Stimulated activated CD8-positive, alpha-beta memory T cell treated with anti-CD3 and anti-CD28 coated beads, Interleukin-15, amount 100 ng/mL, for 48 hours (primary cell): ENCODE results near the gene NBL1.

Experiments used
- DNase-seq, 2 donors: peaks; one replicate each; pipeline ENCODE4 v3.0.0-alpha.2; 2020; ENCODE audit warnings: low read depth in 2 of 2

Gene NBL1, protein sequence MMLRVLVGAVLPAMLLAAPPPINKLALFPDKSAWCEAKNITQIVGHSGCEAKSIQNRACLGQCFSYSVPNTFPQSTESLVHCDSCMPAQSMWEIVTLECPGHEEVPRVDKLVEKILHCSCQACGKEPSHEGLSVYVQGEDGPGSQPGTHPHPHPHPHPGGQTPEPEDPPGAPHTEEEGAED

DNA sequence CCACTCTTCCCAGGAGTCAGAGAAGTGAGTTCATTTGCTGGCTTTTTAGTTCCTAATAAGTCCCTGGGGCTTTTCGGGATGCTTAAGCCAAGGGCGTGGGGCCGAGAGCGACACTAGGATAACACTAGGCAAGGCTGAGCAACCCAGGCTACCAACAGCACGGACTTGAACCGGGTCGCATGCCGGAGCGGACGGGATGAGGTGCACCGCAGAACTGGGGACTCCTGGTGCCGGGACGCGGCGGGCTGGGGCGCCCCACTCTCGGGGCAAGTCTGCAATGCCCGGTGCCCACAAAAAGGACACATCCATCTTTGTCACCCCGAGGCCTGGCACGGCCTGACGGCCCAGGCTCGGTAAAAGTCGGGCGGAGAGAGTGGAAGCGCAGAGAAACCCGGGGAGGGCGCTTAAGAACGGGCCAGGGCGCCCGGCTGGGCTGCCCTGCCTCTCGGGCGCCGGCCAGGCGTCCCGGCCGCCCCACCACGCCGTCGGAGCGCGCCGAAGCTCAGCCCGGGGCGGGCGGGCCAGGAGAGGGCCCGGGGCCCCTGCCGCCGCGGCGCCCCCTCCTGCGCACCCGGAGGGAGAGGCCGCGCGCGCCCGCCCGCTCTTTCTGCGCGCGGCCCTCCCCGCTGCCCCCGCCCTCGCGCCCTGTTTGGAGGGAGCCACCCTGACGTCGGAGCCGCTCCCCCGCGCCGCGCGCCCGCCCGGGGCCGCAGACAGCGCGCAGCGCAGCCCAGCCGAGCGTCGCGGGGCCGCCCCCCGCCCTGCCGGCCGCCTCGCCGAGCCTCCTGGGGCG is at the start of gene NBL1:
Gene NBL1, plus strand, starts transcription at position 710 of the 793 bp plus-strand sequence. CDS start 10,720 bp downstream, outside the sequence.
- DNase-seq: peak; percentile 62 to 65

DNA sequence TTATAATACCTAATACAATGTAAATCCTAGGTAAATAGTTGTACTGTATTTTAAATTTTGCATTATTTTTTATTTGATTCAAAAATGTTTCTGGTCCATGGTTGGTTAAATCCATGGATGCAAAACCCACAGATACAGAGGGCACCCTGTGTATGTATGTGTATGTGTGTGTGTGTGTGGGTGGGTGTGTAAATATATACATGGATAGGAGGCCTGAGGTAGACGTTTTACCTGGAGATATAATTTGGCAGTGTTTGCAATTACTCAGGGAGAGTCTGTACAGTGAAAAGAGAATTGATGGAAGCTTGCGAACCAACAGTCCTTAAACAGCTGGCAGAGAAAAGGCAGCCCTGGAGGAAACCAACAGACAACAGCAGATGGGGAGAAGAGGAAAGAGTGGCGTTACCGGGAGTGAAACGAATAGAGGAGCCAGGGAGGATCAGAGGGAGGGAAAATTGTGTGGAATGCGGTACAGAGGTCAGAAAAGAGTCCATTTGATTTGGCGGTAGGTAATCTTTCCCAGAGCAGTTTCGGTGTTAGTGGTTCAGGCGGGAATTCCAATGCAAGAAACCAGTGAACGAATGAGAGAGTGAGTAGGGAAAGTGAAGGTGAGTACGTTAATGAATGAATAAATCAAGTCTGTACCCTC is 47.9 kb upstream of the NBL1 start:
- no peak for DNase-seq

- peak; percentile 97 to 98 for DNase-seq
These were observed 47.2 kb upstream of the NBL1 start for GRCh38 chr1:19596714-19597495.

- DNase-seq: no peak
These were observed 46.4 kb upstream of the NBL1 start for GRCh38 chr1:19597496-19598309.

- DNase-seq: no peak
These were observed 44.3 kb upstream of the NBL1 start for GRCh38 chr1:19599810-19600209.

DNA sequence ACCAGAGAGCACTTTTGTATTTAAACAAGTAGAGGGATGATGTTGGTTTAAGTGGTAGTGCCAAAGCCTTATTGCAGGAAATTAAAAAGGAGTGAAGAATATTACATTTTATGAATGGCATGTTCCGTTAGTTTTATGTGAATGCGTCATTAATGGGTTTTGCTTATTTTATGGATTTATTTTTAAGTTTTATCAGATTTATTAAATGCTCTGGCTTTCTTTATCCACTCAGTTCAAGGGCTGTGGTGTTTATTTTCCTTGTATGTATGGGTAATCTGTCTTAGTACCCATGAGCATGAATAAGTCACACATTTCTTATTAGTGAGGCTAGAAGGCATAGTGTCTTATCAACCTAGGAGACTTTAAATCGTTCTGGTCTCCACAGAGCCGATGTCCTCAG is 41.6 kb upstream of the NBL1 start:
- DNase-seq: no peak

GRCh38 chr1:19605967-19606366 is 38.1 kb upstream of the NBL1 start:
- DNase-seq: no peak

- DNase-seq: peak in 1 of 2 donors; percentile 25
These were observed 37.1 kb upstream of the NBL1 start for GRCh38 chr1:19606817-19607642.

DNA sequence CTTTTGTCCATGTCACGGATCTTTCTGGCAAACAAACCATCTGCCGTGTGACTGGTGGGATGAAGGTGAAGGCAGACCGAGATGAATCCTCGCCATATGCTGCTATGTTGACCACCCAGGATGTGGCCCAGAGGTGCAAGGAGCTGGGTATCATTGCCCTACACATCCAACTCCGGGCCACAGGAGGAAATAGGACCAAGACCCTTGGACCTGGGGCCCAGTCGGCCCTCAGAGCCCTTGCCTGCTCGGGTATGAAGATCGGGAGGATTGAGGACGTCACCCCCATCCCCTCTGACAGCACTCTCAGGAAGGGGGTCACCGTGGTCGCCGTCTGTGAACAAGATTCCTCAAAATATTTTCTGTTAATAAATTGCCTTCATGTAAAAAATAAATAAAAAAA is 35.9 kb upstream of the NBL1 start:
- DNase-seq: no peak

GRCh38 chr1:19610282-19610981 is 33.7 kb upstream of the NBL1 start:
- DNase-seq: no peak

GRCh38 chr1:19612530-19612929 is 31.6 kb upstream of the NBL1 start:
- DNase-seq: no peak

- no peak for DNase-seq
These were observed 30.9 kb upstream of the NBL1 start for GRCh38 chr1:19613171-19613703.

DNA sequence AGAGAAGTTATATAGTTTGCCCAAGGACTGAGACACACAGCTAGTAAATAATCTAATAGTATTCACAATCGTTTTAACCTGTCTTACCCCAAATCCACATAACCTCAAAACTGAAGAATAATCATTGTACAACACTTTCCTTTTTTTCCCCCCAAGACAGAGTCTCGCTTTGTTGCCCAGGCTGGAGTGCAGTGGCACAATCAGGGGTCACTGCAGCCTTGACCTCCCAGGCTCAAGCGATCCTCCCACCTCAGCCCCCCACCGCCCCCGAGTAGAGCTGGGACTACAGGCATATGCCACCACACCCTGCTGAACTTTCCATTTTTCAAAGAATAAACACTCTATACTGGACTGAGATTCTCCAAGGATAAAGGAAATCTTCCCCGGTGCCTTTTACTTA is 28.7 kb upstream of the NBL1 start:
- DNase-seq: no peak

DNA sequence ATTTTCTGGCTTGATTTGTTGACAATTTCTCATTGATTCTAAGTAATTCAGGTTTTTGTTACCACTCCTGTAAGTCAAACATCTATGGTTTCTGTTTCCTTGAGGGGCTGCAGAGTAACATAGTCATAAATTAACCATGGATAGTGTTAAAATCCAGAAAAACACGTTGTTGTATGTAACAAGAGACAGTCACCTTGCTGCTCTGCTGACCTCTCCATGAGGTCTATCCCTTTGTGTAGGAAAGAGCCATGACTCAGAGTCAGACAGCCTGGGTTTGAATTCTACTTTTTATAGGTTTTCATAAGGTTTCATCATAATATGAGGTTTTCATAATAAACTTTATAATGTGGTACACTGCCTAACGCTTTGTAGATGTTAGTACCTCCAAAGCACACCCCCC is 27.6 kb upstream of the NBL1 start:
- DNase-seq: no peak

- no peak for DNase-seq
These were observed 26.7 kb upstream of the NBL1 start for GRCh38 chr1:19617376-19617775.

DNA sequence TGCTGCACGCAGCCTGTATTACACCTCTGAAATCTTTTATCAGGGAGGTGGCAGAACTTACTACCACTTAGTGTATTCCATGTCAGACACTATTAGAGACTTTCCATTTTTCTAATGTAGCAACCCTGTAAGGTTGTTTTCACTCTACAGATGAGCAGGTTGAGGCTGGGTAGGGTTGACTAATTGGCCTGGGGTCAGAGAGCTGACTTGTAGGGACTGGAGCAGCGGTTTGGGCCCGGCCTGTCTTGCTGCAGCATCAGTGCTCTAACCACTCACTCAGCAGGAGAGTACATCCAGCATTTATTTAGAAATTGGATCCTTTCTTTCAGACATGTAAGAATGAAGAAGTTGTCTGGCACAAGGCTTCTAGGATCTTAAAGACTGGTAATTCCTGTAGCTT is 25.7 kb upstream of the NBL1 start:
- DNase-seq: no peak

DNA sequence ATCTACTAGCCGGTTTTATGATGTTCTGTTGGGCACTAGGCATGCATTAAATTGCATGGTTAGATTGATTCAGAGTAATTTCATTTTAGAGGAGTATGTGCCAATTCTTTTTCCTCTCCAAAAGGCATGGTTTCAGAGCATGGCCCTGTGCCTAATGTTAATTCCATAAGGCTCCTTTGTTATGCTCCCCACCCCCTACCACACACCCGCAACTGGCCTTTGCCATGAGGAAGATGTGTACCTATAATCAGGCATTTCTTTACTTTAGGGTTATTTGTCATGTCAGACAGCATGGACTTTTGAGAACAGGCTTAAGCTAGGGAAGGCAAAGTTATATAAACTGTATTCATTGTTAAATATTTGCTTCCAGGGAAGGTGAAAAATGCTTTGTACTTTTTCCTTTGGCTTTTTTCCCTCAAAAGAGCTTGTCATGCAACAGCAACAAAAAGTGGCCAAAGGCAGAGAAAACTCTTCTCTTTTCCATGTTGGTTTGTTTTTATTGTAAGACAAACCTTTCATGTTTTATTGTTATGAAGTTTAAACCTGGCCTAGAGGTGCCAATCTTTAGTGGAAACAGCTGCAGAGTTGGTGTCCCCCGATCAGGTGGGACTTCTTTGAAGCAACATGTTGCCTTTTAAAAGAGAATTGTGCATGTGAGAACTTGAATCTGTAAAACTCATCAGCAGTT is 24.3 kb upstream of the NBL1 start:
- no peak for DNase-seq

- no peak for DNase-seq
These were observed 23.3 kb upstream of the NBL1 start for GRCh38 chr1:19620786-19621185.
